Neural cell (in vitro differentiated cells): ENCODE results near the gene PHTF2.

Experiments used
- CTCF ChIP-seq: fragments of 450-650 bp; IDR thresholded peaks from 2 replicates; pipeline ENCODE4 v1.5.1; 2014; ENCODE audit warnings: antibody characterized with exemption, mild to moderate bottlenecking, moderate library complexity; ENCODE audit not compliant: poor library complexity, severe bottlenecking
- EP300 ChIP-seq: fragments of 450-650 bp; conservative IDR thresholded peaks from 2 replicates; pipeline ENCODE4 v1.6.1; 2014; ENCODE audit warnings: antibody characterized with exemption, mild to moderate bottlenecking, moderate library complexity; ENCODE audit not compliant: poor library complexity, severe bottlenecking
- EZH2 ChIP-seq: fragments of 200-600, 300-800 bp; shearing (Covaris generic), sonication (generic); IDR thresholded peaks from 2 replicates; pipeline ENCODE4 v1.6.1; 2014; ENCODE audit warnings: antibody characterized with exemption, low read length, borderline replicate concordance, mild to moderate bottlenecking; ENCODE audit not compliant: insufficient read depth, poor library complexity, severe bottlenecking
- MXI1 ChIP-seq: fragments of 450-650 bp; conservative IDR thresholded peaks from 2 replicates; pipeline ENCODE4 v1.6.1; 2014; ENCODE audit warnings: antibody characterized with exemption, mild to moderate bottlenecking; ENCODE audit not compliant: poor library complexity, severe bottlenecking
- POLR2AphosphoS5 ChIP-seq: IDR thresholded peaks from 2 replicates; pipeline ENCODE4 v1.6.1; 2012
- RAD21 ChIP-seq: fragments of 450-650 bp; conservative IDR thresholded peaks from 2 replicates; pipeline ENCODE4 v1.6.1; 2014; ENCODE audit warnings: antibody characterized with exemption, mild to moderate bottlenecking, moderate library complexity
- TAF1 ChIP-seq: IDR thresholded peaks from 2 replicates; pipeline ENCODE4 v1.6.1; 2012; ENCODE audit warnings: low read depth
- TF ChIP-seq, protein P1 (sequence below): IDR thresholded peaks from 2 replicates; pipeline ENCODE4 v1.6.1; 2012; ENCODE audit warnings: borderline replicate concordance

DNA sequence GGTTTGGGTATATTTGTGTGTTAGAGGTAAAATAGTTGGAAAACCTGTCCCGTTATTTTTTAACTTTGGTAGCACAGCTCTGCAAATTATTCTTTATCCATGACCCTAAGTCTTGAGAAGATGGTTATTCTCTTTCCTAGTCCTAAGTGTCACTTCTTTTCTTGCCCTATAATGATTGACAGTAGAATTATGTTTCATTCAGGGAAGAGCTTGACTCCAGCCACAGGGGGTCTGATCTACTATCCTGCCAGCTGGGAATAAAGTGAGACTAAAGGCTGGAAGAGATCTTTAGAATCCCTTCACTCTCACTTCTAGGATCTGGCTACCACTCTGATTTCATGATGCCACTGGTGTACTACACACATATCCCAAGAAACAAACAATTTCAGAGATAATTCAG lies 90.4 kb downstream of the PHTF2 start:
- TF ChIP-seq CTCF, result no peak
- TF ChIP-seq TAF1, result no peak
- no peak for TF ChIP-seq MXI1
- TF ChIP-seq, protein P1, sequence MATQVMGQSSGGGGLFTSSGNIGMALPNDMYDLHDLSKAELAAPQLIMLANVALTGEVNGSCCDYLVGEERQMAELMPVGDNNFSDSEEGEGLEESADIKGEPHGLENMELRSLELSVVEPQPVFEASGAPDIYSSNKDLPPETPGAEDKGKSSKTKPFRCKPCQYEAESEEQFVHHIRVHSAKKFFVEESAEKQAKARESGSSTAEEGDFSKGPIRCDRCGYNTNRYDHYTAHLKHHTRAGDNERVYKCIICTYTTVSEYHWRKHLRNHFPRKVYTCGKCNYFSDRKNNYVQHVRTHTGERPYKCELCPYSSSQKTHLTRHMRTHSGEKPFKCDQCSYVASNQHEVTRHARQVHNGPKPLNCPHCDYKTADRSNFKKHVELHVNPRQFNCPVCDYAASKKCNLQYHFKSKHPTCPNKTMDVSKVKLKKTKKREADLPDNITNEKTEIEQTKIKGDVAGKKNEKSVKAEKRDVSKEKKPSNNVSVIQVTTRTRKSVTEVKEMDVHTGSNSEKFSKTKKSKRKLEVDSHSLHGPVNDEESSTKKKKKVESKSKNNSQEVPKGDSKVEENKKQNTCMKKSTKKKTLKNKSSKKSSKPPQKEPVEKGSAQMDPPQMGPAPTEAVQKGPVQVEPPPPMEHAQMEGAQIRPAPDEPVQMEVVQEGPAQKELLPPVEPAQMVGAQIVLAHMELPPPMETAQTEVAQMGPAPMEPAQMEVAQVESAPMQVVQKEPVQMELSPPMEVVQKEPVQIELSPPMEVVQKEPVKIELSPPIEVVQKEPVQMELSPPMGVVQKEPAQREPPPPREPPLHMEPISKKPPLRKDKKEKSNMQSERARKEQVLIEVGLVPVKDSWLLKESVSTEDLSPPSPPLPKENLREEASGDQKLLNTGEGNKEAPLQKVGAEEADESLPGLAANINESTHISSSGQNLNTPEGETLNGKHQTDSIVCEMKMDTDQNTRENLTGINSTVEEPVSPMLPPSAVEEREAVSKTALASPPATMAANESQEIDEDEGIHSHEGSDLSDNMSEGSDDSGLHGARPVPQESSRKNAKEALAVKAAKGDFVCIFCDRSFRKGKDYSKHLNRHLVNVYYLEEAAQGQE, result no peak
- TF ChIP-seq EZH2, result no peak
- TF ChIP-seq POLR2AphosphoS5, result no peak
- peak; percentile 15 for TF ChIP-seq EP300
- no peak for TF ChIP-seq RAD21
